GM19025 (cell line): Measurements from ENCODE around the gene PDS5A.
"Not testable (repeated sequence)": the region's sequence is repeated elsewhere in the genome, so short reads cannot be mapped to it uniquely, and the experiment has no call there.

Source experiments
- ATAC-seq: cut with Tn5 transposase; IDR thresholded peaks from one replicate; pipeline ENCODE4 v1.9.1; 2021; ENCODE audit warnings: mild to moderate bottlenecking, low read depth, moderate library complexity; ENCODE audit not compliant: unreplicated experiment

The PDS5A gene

GRCh38 chr4:39977489-39978377 lies at the start of gene PDS5A:
PDS5A (minus strand) TSS chr4:39977911; CDS start chr4:39976577, 1,334 bp downstream.
- ATAC-seq: peak; percentile 77

- not testable (repeated sequence) for ATAC-seq
Observed at GRCh38 chr4:40024049-40024448, 46.3 kb upstream of the PDS5A start.

- not testable (repeated sequence) for ATAC-seq
Observed at GRCh38 chr4:40021116-40021515, 43.4 kb upstream of the PDS5A start.

- ATAC-seq: no peak
Observed at GRCh38 chr4:40020221-40020620, 42.5 kb upstream of the PDS5A start.

GRCh38 chr4:40016007-40016406 lies 38.3 kb upstream of the PDS5A start:
- ATAC-seq: no peak

- no peak for ATAC-seq
Observed at GRCh38 chr4:40003986-40004385, 26.3 kb upstream of the PDS5A start.

GRCh38 chr4:40000711-40001110 lies 23.0 kb upstream of the PDS5A start:
- no peak for ATAC-seq

- ATAC-seq: no peak
Observed at GRCh38 chr4:39998659-39999345, 21.1 kb upstream of the PDS5A start.

- ATAC-seq: no peak
Observed at GRCh38 chr4:39996811-39997210, 19.1 kb upstream of the PDS5A start.

GRCh38 chr4:39994406-39994805 lies 16.7 kb upstream of the PDS5A start:
- ATAC-seq: no peak

GRCh38 chr4:39989381-39989780 lies 11.7 kb upstream of the PDS5A start:
- not testable (repeated sequence) for ATAC-seq

- ATAC-seq: no peak
Observed at GRCh38 chr4:39987485-39987884, 9.8 kb upstream of the PDS5A start.

- ATAC-seq: no peak
Observed at GRCh38 chr4:39978904-39979303, 1.2 kb upstream of the PDS5A start.

- no peak for ATAC-seq
Observed at GRCh38 chr4:39978378-39978775, 666 bp upstream of the PDS5A start.

- peak; percentile 16 for ATAC-seq
Observed at GRCh38 chr4:39976945-39977488, 694 bp downstream of the PDS5A start.

- ATAC-seq: no peak
Observed at GRCh38 chr4:39976141-39976944, 1.4 kb downstream of the PDS5A start.

- ATAC-seq: no peak
Observed at GRCh38 chr4:39975488-39976089, 2.1 kb downstream of the PDS5A start.

- not testable (repeated sequence) for ATAC-seq
Observed at GRCh38 chr4:39973052-39973451, 4.7 kb downstream of the PDS5A start.

- peak; percentile 58 for ATAC-seq
Observed at GRCh38 chr4:39970671-39971640, 6.8 kb downstream of the PDS5A start.
